A549 (cell line): Measurements from ENCODE around the gene PACSIN1.

Source experiments
- BHLHE40 ChIP-seq: IDR thresholded peaks from 2 replicates; pipeline ENCODE4 v1.6.1; 2012; ENCODE audit warnings: low read depth, low read length, inconsistent platforms
- CTCF ChIP-seq: fragments of >200 bp; sonication (Bioruptor Twin); formaldehyde crosslinking; IDR thresholded peaks from 3 replicates; pipeline ENCODE4 v1.5.1; 2016
- EP300 ChIP-seq, 2 experiments: fragments of >200 bp; sonication (Bioruptor Twin); formaldehyde crosslinking; IDR thresholded peaks; 2 replicates in 1 of 2; 3 replicates in 1 of 2; pipeline ENCODE4 v1.6.1; 2016 to 2017
- POLR2A ChIP-seq: IDR thresholded peaks from 2 replicates; pipeline ENCODE4 v1.6.1; 2012; ENCODE audit warnings: mild to moderate bottlenecking, low read length
- REST ChIP-seq: fragments of 200-600 bp; sonication (generic); IDR thresholded peaks from 2 replicates; pipeline ENCODE4 v1.6.1; 2016; ENCODE audit warnings: antibody characterized with exemption, mild to moderate bottlenecking, moderate library complexity
- SMC3 ChIP-seq: fragments of >200 bp; sonication (Bioruptor Twin); formaldehyde crosslinking; IDR thresholded peaks from 3 replicates; pipeline ENCODE4 v1.6.1; 2018; ENCODE audit warnings: inconsistent platforms
- SREBF2 ChIP-seq: fragments of 450-650 bp; IDR thresholded peaks from 2 replicates; pipeline ENCODE4 v1.6.1; 2014; ENCODE audit warnings: mild to moderate bottlenecking, moderate library complexity

- TF ChIP-seq CTCF (no peak), POLR2A (no peak), SMC3 (no peak), BHLHE40 (no peak), EP300 (IDR thresholded peaks at IDR 0.05) (no peak), SREBF2 (no peak), REST (no peak)
These were observed 65.8 kb downstream of the PACSIN1 start for GRCh38 chr6:34531580-34532201.
